PFSK-1 (cell line): ENCODE data around the gene KCNJ6.

ENCODE experiments used
- FOXP2 ChIP-seq: optimal IDR thresholded peaks from 2 replicates; pipeline ENCODE3; 2011; ENCODE audit warnings: borderline replicate concordance, control low read depth, inconsistent platforms; ENCODE audit not compliant: insufficient read depth; ENCODE audit errors: extremely low read length, extremely low read depth
- POLR2AphosphoS5 ChIP-seq: IDR thresholded peaks from 2 replicates; pipeline ENCODE4 v1.6.1; 2012; ENCODE audit warnings: low read depth, mild to moderate bottlenecking, control low read depth, low read length, moderate library complexity
- SIN3A ChIP-seq: IDR thresholded peaks from 2 replicates; pipeline ENCODE4 v1.6.1; 2012; ENCODE audit warnings: mild to moderate bottlenecking, low read length, moderate library complexity, borderline replicate concordance; ENCODE audit not compliant: insufficient read depth
- TAF1 ChIP-seq: IDR thresholded peaks from 2 replicates; pipeline ENCODE4 v1.6.1; 2012; ENCODE audit warnings: low read length, control low read depth, borderline replicate concordance; ENCODE audit not compliant: insufficient read depth
- TF ChIP-seq, protein P1 (sequence below), 2 experiments: IDR thresholded peaks; 2 replicates each; pipeline versions ENCODE4 v1.6.1 to v1.8.0; 2011 to 2012; ENCODE audit warnings: low read depth in 2 of 2, low read length in 2 of 2, control low read depth in 1 of 2, inconsistent platforms in 1 of 2, mild to moderate bottlenecking in 1 of 2, moderate library complexity in 1 of 2; ENCODE audit not compliant: insufficient read depth in 1 of 2

The KCNJ6 gene

DNA sequence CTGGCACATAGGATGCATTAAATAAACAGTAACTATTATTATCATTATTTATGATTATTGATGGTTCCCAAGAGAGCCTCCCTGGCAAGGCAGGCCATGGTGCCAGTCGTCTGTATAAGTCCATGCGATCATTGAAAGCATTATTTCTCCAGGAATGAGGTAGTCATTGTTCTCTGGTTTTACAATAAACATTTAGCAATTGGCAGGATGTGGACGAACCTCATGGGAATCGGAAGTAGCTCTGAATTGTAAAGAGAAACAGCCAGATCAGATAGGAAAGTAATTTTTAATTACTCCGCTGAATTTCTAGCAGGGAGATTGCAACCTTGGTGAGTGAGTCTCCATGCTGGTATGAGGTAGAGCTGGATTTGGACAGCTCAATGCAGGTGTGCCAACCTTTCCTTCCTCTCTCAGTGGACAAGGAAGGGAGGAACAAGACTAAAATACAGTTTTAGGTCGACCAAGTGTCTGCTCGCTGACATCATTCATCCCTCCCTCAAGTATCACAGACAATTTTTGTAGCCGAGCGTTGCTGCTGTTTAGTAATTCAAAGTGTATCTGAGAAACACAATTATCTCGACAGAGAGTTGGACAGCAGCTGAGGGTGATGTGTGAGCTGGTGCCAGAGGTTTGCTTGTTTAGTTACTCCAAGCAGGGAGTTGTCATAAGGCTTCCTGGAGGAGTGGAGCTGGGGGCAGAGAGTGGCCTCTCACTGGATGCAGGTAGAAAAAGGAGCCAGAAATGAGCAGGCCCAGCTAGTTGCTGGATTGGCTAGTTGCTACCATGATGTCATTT lies 250.8 kb downstream of the KCNJ6 start:
- TF ChIP-seq POLR2AphosphoS5 (no peak), SIN3A (no peak), TAF1 (no peak)
- TF ChIP-seq, protein P1, sequence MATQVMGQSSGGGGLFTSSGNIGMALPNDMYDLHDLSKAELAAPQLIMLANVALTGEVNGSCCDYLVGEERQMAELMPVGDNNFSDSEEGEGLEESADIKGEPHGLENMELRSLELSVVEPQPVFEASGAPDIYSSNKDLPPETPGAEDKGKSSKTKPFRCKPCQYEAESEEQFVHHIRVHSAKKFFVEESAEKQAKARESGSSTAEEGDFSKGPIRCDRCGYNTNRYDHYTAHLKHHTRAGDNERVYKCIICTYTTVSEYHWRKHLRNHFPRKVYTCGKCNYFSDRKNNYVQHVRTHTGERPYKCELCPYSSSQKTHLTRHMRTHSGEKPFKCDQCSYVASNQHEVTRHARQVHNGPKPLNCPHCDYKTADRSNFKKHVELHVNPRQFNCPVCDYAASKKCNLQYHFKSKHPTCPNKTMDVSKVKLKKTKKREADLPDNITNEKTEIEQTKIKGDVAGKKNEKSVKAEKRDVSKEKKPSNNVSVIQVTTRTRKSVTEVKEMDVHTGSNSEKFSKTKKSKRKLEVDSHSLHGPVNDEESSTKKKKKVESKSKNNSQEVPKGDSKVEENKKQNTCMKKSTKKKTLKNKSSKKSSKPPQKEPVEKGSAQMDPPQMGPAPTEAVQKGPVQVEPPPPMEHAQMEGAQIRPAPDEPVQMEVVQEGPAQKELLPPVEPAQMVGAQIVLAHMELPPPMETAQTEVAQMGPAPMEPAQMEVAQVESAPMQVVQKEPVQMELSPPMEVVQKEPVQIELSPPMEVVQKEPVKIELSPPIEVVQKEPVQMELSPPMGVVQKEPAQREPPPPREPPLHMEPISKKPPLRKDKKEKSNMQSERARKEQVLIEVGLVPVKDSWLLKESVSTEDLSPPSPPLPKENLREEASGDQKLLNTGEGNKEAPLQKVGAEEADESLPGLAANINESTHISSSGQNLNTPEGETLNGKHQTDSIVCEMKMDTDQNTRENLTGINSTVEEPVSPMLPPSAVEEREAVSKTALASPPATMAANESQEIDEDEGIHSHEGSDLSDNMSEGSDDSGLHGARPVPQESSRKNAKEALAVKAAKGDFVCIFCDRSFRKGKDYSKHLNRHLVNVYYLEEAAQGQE (IDR thresholded peaks at IDR 0.05; ENCODE audit: insufficient read depth in 1 of 2, low read depth in 2 of 2, low read length in 2 of 2), result peak in 1 of 2 experiments; percentile 69; a peak in 1 of 4 replicates

DNA sequence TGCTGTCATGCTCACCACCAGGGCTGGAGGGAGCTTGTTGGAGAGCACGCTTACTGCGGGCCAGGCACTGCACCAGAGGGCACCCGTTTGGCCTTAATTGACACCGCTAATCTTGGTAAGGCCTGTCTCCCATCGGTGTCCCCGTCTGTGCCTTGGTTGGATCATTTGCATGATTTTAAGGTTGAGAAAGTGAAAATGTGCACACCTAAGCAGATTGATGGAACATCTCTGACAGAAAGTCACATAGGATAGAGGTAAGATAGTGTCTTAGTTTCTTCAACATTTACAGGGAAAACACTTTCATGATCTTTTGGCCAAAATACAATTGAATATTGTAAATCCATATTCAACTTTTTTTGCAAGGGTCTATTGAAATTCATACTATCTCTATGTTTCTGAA lies 255.5 kb downstream of the KCNJ6 start:
- no peak for TF ChIP-seq FOXP2
- TF ChIP-seq SIN3A, result no peak
- no peak for TF ChIP-seq POLR2AphosphoS5
- TF ChIP-seq TAF1, result no peak
- TF ChIP-seq, protein P1 (IDR thresholded peaks at IDR 0.05; ENCODE audit: insufficient read depth in 1 of 2, low read depth in 2 of 2, low read length in 2 of 2), result no peak

DNA sequence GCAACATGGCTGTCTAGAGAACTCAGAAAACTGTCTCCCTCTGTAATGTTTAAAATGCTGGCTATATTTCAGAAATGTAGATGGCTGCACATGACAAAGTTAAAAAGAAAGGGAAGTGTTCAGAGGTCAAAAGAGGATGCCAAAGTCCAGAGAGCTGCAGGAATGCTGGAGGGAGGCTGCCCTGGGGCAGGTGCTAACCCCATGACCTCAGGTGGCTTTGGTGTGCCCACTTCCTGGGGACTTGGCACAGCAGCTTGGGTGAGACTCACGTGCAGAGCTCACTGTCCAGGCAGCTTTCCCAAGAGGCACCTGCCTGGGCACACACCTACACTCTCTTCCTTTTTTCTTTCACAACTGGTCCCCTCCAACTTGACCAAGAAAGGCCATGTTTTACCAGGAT lies 256.4 kb downstream of the KCNJ6 start:
- TF ChIP-seq TAF1 (no peak), POLR2AphosphoS5 (no peak), FOXP2 (no peak), SIN3A (no peak)
- TF ChIP-seq, protein P1 (IDR thresholded peaks at IDR 0.05; ENCODE audit: insufficient read depth in 1 of 2, low read depth in 2 of 2, low read length in 2 of 2), result no peak

DNA sequence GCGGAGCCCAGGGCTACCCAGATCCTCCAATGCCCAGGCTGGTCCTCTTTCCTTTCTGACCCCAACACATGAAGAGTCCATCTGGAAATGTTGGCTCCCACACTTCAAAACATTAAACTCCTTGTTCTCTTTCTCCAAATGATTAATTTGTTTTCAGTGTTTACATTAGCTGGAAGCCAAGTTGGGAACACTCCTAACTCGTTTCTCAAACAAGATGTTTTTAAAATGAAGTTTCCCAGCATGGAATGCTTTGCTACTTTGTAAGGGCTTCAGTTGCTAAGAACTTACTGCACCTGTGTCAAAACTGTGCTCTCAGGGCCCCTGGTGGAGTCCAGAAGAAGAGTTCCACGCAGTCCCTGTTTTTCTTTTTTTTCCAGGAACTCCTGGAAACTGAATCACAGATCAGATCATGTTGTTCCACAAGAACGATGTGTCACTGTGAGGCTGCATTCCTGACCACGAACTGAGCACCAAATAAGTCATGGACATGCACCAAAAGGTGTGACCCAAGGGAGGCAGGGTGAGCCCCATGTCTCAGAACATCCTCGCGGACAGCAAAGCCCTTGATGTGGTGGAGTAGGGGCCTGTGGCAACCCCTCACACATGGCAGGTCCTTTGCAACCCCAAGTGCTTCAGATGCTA lies 257.3 kb downstream of the KCNJ6 start:
- TF ChIP-seq POLR2AphosphoS5 (no peak), TAF1 (no peak), FOXP2 (no peak), SIN3A (no peak)
- TF ChIP-seq, protein P1 (IDR thresholded peaks at IDR 0.05; ENCODE audit: insufficient read depth in 1 of 2, low read depth in 2 of 2, low read length in 2 of 2), result no peak
